ENCODE results near the gene CMTM2.
"Not testable (repeated sequence)": the region's sequence is repeated elsewhere in the genome, so short reads cannot be mapped to it uniquely, and the experiment has no call there.

The CMTM2 gene

DNA sequence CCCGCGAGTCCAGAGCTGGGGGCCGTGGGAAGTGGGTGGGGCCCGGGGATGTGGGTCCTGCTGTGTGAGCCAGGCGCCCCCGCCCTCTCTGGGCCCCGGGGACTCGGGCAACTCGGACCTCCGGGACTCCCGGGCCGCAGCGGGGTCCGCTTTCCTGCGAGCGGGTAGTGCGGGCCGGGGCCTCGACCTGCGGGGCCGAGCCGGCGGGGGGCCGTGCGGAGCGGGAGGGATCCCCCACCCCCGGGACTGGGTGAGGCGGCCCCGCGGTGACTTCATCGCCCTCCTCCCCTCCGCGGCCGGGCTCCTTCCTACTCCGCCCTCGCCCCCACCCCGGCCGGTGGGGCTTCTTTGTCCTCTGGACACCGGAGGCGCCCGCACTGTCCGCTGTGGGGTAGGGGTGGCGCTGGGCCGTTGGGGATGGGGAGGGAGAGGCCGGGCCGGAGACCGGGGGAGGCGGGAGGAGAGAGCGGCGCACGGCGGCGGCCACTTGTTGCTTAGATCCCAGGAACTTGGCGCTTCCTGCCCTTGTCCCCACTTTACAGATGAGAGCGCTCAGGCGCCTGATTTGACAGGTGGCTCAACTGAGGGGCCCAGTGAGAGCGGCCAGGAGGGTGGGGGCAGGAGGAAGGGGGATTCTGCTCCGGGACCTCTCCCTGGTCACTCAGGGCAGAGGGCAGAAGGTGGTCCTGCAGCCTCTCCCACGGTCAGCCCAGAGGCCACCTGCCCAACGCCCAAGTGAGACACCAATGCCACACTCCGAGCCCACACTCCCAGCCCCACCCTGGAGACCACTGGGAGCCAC lies 26.1 kb downstream of the CMTM2 start:
- peak in 1 of 4 experiments; percentile 35 for DNase-seq (ENCODE audit: low read depth in 4 of 4, low spot score in 1 of 4)

DNA sequence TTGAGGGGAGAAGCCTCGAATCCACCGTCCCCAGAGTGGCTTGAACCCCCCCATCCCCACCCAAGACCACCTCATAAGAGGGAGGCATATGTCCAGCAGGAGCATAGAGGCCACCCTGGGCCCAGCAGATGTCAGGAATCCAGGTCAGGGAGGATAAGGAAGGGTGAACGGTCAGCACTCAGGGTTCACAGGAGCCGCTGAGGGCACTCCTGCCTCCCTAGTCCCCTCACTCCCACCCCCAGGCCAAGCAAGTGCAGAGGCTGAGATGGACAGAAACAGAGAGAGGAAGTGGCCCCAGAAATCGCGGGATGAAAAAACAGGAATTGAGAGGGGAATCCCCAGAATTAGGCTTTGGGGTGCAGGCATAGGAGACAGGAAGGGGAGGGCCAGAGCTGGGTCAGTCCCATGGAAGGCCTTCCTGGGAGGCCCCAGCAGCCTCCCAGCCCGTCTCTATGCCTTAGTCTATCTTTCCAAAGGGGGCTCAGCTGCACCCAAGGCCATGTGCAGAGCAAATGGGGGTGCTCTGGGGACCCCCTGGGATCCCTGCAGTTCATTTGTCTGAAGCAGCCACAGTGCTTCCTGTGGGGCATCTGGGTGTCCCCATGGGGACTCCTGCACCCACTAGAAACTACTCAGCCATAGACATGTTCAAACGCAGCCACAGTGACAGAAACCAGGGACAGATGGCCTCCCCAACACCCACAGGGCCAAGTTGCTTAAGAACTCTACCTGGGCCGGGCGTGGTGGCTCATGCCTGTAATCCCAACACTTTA lies 26.9 kb downstream of the CMTM2 start:
- DNase-seq (ENCODE audit: low read depth in 4 of 4, low spot score in 1 of 4): no peak

DNA sequence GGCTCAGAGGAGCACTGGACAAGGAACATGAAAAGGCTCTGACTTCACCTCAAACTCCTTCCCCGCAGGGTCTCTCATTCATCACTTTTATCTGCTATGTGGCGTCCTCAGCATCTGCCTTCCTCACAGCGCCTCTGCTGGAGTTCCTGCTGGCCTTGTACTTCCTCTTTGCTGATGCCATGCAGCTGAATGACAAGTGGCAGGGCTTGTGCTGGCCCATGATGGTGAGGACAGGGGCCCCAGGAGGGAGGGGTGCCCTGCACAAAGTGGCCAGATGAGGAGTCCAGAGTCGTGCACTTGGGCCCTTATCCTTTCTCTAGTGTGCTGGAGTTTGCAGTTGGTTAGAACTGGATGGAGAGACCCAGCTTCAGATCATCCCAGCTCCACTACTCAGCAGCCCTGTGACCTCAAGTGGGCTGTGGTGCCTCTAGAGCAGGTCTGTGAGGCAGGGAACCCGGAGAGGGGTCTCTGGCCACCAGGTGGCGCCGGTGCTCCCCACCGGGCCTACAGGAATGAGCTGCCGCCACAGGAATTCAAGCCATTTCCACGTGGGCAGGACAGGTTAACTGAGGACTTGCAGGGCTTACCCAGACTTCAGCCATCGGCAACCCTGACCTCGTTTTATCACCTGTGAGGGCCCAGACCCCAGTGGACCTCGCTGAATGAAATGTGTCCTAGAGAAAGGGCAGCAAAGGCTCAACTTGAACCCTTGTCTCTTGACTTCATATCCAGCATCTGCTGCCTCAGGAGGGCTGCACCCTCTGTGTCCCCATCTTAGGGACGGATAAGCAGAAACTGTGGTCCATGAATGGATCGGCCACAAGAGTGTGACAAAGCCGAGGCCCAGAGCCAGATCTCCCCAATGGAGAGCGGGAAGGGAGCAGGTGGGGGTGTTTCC lies 29.2 kb downstream of the CMTM2 start:
- peak; percentile 61 to 79 (median 74) for DNase-seq (ENCODE audit: low read depth in 4 of 4, low spot score in 1 of 4)

DNA sequence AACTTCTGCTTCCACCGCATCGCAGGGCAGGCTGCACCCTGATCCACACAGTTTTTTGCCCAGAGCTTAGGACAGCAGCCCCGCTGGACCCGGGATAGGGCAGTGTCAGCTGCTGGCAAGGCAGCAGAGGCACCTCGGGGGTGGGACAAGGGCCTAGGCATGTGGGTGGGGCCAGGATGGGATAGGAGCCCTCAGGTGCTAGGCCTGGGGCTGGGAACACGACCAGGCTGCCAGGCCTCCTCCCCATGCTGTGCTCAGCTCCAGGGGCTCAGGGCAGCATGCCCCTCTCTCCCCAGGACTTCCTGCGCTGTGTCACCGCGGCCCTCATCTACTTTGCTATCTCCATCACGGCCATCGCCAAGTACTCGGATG lies 29.9 kb downstream of the CMTM2 start:
- DNase-seq (ENCODE audit: low read depth in 4 of 4, low spot score in 1 of 4): no peak

DNA sequence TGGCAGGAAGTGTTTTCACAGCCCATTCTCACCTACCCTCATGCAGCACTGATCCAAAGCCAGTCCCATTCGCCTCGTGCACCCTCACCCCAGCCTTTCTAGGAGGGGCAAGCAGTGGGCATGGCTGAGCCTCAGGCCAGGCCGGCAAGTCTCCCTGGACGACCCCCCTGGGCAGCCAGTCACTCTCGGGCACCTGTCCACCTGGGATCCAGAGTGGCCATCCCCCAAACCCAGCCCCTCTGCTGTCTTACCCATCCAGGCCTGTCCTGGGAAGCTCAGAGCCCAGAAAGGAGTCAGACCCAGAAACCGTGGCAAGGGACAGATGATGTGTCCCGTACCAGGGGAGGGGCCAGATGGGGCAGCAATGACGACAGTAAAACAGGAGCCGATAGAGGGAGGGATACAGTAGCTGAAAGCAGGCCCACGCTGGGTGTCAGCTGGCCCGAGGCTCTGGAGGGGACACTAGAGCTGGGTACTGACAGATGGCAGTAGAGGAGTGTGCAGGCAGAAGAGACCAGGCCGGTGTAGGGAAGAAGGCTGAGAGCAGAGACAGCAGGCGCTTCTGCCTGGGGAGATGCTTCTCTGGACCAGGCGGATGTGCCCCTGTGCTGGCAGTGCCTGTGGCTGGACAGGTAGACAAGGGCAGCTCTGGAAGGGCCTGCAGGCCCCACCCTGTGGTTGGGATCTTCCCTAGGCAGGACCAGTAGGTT lies 31.0 kb downstream of the CMTM2 start:
- no peak for DNase-seq (ENCODE audit: low read depth in 4 of 4, low spot score in 1 of 4)

DNA sequence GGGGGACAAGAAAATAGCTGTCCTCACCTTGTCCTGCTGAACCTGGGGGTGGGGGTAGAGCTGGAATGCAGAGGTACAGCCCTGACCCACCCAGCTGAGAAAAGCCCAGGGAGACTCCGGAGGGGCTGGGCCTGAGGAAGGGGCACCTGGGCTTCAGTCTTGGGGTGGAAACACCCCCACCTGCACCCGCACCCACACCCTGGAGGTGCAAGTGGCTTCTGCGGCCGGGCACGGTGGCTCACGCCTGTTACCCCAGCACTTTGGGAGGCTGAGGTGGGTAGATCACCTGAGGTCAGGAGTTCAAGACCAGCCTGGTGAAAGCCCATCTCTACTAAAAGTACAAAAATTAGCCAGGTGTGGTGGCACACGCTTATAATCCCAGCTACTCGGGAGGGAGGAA lies 32.6 kb downstream of the CMTM2 start:
- not testable (repeated sequence) for DNase-seq (ENCODE audit: low read depth in 4 of 4, low spot score in 1 of 4)

DNA sequence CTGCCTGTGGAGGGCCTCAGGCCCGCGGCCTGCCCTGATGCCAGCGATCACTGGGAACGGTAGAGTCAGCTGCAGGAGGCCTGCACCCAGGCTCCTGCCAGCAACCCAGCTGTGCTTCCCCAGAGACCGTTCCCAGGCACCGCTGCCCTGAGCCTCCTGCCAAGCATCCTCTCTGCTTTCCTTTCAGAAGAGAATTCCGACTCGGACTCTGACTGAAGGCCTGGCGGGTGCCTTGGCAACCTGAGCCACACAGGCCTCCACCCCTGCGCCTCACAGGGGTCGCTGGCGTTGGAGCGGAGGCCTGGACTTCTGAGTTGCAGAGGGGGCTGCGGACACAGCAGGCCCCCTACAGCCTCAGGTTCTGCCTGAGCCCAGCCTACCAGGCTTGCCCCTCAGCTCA lies 33.2 kb downstream of the CMTM2 start:
- DNase-seq (ENCODE audit: low read depth in 4 of 4, low spot score in 1 of 4): no peak

DNA sequence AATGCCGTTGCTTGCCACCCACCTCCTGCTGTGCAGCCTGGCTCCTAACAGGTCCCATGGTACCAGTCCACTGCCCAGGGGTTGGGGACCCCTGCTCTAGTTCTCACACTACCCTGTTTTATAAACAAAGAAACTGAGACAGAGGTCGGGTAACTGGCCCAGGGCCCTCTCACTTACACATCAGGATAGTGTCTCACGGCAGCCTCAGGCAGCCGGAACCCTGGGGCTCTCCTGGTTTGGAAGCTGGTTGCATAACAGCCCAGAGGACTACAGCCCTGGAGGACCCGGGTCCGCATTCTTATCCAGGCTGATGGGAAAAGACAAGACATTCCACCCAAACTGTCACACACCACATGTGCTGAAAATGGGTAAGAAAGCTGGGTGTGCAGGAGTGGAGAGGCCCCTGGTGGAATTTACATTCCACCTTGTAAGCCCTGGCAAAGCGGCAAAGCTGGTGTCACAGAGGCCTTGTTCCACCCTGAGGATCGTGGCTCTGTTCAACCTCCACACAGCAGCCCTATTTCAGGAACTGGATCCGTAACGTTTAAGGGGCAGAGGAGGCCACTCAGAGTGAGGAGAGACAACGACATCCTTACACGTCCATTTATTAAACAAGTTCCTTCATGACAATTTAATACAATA lies 35.0 kb downstream of the CMTM2 start:
- no peak for DNase-seq (ENCODE audit: low read depth in 4 of 4, low spot score in 1 of 4)

DNA sequence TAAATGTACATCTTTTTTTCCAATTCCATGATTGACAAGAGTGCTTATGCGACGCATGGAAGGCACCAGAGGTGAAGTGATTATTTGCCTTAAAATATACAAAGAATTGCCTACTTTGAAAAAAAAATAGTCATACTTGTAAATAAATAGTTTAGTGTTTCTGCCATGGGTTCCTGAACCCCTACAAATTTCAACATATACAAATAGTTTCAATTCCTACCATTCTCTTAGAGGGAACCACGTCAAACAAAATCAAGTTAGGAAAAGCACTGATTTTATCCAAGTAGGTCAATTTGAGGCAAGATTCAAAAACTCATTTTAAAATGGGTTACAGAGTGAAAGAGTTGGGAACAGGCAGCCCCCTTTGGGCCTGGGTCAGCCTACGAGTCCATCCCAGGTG lies 36.9 kb downstream of the CMTM2 start:
- no peak for DNase-seq (ENCODE audit: low read depth in 4 of 4, low spot score in 1 of 4)

DNA sequence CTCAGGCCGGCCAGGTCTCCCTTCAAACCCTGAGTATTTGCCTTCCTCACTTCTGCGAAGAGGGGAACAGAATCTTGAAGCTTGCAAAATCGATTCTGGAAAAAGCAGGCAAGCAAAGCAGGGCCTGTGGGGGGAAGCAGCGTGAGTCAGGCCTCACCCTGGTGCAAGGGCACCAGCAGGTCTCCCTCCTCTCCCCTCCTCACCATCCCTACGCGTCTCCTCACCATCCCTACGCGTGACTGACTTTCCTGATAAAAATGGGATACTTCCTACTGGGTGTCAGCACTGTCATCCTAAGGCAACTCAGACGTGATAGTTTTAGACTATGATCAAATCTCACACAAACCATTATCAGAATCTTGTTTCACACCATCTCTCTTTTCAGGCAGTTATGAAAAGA lies 37.3 kb downstream of the CMTM2 start:
- DNase-seq (ENCODE audit: low read depth in 4 of 4, low spot score in 1 of 4): no peak

DNA sequence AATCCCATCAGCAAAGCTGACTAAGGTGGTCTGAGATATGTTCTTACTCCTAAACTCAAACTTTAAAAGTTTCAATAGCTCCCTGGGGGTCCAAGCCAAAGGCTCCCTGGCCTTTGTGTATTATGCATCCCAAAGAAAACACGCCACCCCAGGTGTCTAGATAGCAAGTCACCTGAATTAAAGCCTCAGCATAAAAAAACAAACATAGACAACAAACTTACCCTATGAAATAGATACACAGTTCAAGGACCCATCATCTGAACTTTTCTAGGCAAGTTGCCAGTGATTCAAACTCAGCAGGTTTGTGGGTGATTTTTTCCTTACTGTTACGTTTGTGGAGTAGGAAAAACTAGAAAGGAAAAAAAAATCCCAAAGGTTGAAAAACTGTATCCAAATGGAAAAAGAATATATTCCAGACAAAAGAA lies 37.8 kb downstream of the CMTM2 start:
- DNase-seq (ENCODE audit: low read depth in 4 of 4, low spot score in 1 of 4): no peak

DNA sequence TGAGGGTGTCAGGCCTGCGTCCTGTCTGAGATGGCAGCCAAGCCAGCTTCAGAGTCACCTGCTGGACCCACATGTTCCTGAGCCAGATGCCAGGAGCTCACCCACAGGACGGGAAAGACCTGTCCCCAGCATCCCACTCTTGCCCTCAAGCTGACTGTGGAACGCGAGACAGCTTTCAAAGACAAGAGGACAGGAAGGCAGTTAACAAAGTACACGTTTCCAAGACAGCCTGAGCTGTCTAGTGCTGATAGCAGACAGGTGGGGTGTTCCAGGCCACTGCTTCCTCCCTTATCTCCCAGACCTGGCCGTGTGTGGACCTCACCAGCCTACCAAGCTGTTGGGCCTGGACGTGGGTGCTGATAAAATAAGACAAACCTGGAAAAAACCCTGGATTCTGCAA lies 38.5 kb downstream of the CMTM2 start:
- no peak for DNase-seq (ENCODE audit: low read depth in 4 of 4, low spot score in 1 of 4)

DNA sequence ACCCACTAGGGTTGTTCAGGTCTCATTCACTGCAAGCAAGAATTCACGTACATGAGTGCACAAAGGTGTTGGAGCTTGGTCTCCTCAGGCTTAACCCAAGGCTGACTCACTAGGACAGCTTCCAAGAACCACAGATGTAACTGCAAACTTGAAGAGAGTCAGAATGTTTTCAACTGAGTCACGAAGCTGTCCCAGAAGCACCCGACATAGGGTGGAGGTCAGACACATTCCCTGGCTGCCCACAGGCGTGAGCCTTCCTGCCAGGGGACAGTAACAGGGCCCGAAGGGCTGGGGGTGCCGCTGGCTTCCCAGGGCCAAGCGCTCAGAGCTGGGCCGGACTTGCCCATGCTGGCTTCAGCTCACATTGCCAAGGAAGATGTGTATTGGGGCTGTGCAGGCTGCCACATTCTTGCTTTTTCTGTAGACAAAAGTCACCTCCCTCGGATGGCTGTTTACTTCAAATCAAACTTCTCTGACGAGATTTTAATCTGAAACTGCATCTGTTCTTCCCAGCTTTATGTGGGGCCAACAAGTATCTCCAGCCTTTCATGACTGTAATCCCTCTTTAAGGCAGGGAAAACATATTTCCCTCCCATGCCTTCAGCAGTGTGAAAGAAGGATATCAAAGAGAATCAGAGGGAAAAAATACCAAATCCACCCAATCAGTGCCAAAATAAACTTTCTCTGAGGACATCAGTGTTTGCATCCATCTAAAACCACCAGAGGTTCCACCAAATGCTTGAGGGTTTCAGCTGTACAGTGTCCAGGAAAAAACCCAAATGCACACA lies 39.5 kb downstream of the CMTM2 start:
- no peak for DNase-seq (ENCODE audit: low read depth in 4 of 4, low spot score in 1 of 4)

DNA sequence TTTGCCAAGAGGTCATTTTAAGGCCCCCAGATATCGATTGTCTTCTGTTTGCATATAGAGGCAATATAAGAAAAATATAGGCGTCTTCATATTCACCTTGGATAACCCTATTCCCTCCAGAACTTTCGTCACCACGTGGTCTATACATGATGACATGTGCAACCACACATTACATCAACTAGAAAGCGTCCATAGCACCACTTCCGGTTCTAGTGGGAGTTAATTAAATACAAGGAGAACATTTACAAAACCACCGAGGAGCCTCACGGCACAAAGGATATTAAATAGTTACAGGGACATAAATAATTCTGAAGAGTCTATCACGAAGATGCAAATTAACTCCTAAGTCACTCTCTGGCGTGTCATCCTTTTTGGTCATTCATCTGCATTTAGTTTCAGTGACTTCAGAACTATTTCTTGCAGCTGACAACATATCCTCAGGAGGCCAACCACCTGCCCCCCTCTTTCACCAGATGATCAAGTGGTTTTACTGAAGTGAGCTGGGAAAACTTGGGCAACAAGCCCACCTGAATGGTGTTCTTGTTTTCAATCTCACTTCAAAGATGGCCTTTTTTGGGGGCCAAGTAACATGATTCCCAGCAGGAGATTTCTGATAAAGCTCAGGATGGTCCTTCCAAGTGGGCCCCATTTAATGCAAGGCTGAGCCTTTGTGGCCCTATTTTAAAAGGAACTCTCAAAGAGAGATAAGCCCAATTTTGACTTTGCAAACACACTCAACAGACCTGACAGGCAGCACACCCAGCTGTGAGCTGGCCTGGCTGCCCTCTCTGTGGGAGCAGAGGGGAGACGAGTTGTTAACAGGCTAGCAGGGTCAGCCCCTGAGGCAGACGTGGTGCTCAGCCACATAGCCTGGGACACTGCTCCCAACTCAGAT lies 40.5 kb downstream of the CMTM2 start:
- no peak for DNase-seq (ENCODE audit: low read depth in 4 of 4, low spot score in 1 of 4)

DNA sequence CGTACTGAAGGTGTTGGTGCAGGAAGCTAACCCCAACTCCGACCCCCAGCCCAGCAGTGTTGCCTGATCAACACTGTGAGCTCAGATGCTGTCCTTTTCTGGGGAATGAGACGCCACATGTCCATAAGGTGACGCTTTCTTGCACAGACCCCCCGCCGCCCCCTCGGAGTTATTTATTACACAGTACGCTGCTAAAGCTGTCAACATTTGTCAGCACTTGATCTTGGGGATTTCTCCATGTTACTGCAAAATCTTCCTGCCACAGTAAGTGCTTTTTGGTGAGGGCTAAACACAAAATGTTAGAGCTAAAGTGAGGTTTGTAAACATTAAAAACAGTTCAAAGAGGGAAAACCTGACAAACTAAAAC lies 41.1 kb downstream of the CMTM2 start:
- no peak for DNase-seq (ENCODE audit: low read depth in 4 of 4, low spot score in 1 of 4)

DNA sequence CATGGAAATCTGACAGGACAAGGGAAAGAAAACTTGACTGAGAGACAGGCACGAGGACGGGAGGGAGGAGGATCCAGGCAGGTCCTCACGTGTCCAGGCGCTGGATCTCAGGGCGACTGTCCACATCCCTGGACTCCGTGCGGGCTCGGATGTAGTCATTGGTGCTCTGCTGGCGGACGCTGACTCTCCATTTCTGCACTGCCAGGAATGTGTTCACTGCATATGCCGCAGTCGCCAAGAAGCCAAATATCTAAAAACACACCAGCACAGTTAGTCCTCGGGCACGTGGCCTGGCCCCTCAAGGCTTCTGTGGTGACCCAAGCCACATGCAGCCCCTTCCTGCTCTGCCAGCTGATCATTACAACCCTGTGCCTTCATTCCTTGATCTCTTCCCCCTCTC lies 42.7 kb downstream of the CMTM2 start:
- DNase-seq (ENCODE audit: low read depth in 4 of 4, low spot score in 1 of 4): no peak

DNA sequence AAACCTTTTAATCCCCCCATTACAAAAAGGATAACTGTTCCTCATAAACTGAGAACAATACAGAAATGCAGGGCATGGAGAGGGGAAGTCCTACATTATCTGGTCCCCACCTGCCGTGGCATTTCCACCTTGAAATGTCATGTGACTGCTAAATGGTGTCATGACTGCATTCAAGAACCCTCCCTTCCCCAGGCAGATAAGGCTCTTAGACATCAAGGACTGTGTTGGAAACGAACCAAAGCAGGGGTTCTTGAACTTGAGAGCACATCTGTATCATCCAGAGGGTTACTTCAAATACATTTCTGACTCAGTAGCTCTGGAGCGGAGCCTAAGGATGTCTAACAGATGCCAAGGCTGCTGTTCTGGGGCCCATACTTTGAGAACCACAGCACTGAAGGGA lies 43.6 kb downstream of the CMTM2 start:
- no peak for DNase-seq (ENCODE audit: low read depth in 4 of 4, low spot score in 1 of 4)

DNA sequence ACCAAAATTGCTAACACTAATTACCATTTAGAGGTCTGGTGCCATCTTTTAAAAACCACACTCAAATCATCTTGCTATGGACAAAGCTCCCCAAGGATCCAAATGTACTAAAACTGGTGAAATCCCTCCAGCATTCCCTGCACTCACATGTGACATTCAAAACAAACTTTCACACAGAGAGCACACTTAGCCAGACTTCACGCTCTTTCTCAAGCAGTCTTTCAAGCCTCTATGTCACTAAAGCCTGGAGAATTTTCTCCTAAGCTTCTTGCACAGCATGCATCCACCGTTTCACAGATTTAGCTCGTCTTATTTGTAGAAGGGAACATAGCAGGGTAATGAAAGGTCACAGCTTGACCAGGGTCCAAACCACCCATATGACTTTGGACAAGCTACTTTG lies 44.5 kb downstream of the CMTM2 start:
- no peak for DNase-seq (ENCODE audit: low read depth in 4 of 4, low spot score in 1 of 4)

Measured in stimulated activated CD4-positive, alpha-beta T cell treated with anti-CD3 and anti-CD28 coated beads, Interleukin-1b, Interleukin-23, amount 100 ng/mL, for 24 hours (primary cell).